ENCODE measurements around the gene LRRC46. TPM values are rescaled to one million over a fixed set of nuclear protein-coding genes. Genes with fewer than 3 reads are reported as not detected.

The LRRC46 gene
- total and polyA plus RNA-seq, 2 of the 4 experiments (the other 2 are of a cell fraction): 0.77 TPM; not detected in 1

GRCh38 chr17:47853616-47854015 is 22.1 kb downstream of the LRRC46 start:
- Histone ChIP-seq H2AK5ac (ENCODE audit: low read depth, low read length) (no peak overlapping the region), H2BK120ac (ENCODE audit: low read depth, low read length) (no peak overlapping the region), H3K4me2 (ENCODE audit: low read depth, low read length) (no peak overlapping the region), H3K4me1 (ENCODE audit: control insufficient read depth, insufficient read depth, low read length) (no peaks in the 10 kb centered on the region), H3K79me1 (ENCODE audit: low read depth in 1 of 2, low read length in 2 of 2) (no peaks in the 10 kb centered on the region), H3K23ac (ENCODE audit: low read depth, low read length) (no peak overlapping the region), H2BK20ac (ENCODE audit: low read depth, low read length) (no peak overlapping the region), H3K36me3 (ENCODE audit: control insufficient read depth, insufficient read depth, low read length) (no peaks in the 10 kb centered on the region), H3K4me3 (ENCODE audit: insufficient read depth, low read depth, low read length) (no peak overlapping the region), H4K91ac (ENCODE audit: insufficient read depth, low read depth, low read length) (no peak overlapping the region), H2BK15ac (ENCODE audit: low read depth, low read length) (no peak overlapping the region), H3K14ac (replicated peaks; ENCODE audit: low read depth, low read length) (no peak overlapping the region), H3K18ac (ENCODE audit: low read depth, low read length) (no peak overlapping the region), H3K9me3 (ENCODE audit: control insufficient read depth, insufficient read depth, low read length) (no peaks in the 10 kb centered on the region), H3K56ac (ENCODE audit: extremely low read depth, insufficient read depth, low read length) (no peak overlapping the region), H2AK9ac (replicated peaks; ENCODE audit: low read depth, low read length, poor library complexity) (no peak overlapping the region), H2BK5ac (ENCODE audit: low read depth, low read length, poor library complexity, severe bottlenecking) (no peak overlapping the region), H2AFZ (replicated peaks; ENCODE audit: low read length, poor library complexity) (no peak overlapping the region), H4K8ac (ENCODE audit: low read depth in 2 of 2, low read length in 2 of 2) (no peak overlapping the region), H3K9ac (ENCODE audit: low read depth, low read length) (no peak overlapping the region), H3K9me1 (ENCODE audit: insufficient read depth, low read length) (no peaks in the 10 kb centered on the region), H3K27ac (ENCODE audit: insufficient read depth, low read length) (no peak overlapping the region), H4K5ac (ENCODE audit: low read depth, low read length) (no peak overlapping the region), H3K4ac (ENCODE audit: low read depth, low read length) (no peak overlapping the region), H4K20me1 (ENCODE audit: insufficient read depth, low read length) (no peaks in the 10 kb centered on the region), H3K27me3 (ENCODE audit: control insufficient read depth, insufficient read depth, low read length) (peaks cover 75% of the 10 kb centered on the region)
- 37% methylated on average over 3 of the region's 5 CpGs; no CpG with 5 or more reads in 1 of the 2 experiments for WGBS, 2 experiments (ENCODE audit: extremely low coverage in 2 of 2, insufficient read length in 1 of 2)
- ChIA-PET CTCF (no interaction called here), POLR2A (ENCODE audit: unreplicated experiment) (no interaction called here)
- dilution Hi-C loops (cut with HindIII; ENCODE audit: low sequenced_read_pairs, unreplicated experiment): no loop called here
- no TSS peak for BruUV-seq (replicated peaks)
- TF ChIP-seq SMC3 (IDR thresholded peaks at IDR 0.05; ENCODE audit: low read depth, low read length): no peak
- TF ChIP-seq CTCF (conservative IDR thresholded peaks at IDR 0.05; ENCODE audit: low read depth, low read length): no peak
- ATAC-seq (ENCODE audit: low read depth) (no peak), DNase-seq (no peak)
- intact Hi-C loops (cut with micrococcal nuclease): no loop called here
- in situ Hi-C loops (cut with MboI; ENCODE audit: low sequenced_read_pairs): no loop called here

Measured in IMR-90 (cell line).